Mucosa of stomach (tissue), 1 donor: ENCODE data around the gene SLC39A11.

Source experiments
- H3K27me3 ChIP-seq: one replicate; pipeline ENCODE4 v1.7.0; 2013; ENCODE audit warnings: mild to moderate bottlenecking, low read length; ENCODE audit not compliant: control insufficient read depth, insufficient read depth
- H3K36me3 ChIP-seq: one replicate; pipeline ENCODE4 v1.7.0; 2013; ENCODE audit warnings: low read length; ENCODE audit not compliant: control insufficient read depth, insufficient read depth
- H3K4me1 ChIP-seq: one replicate; pipeline ENCODE4 v1.7.0; 2013; ENCODE audit warnings: mild to moderate bottlenecking, low read length; ENCODE audit not compliant: control insufficient read depth, insufficient read depth
- H3K4me3 ChIP-seq: one replicate; pipeline ENCODE4 v1.7.0; 2013; ENCODE audit warnings: low read length
- H3K9ac ChIP-seq: one replicate; pipeline ENCODE4 v1.7.0; 2013; ENCODE audit warnings: mild to moderate bottlenecking, low read length, moderate library complexity
- H3K9me3 ChIP-seq: one replicate; pipeline ENCODE4 v1.7.0; 2013; ENCODE audit warnings: mild to moderate bottlenecking, low read length, moderate library complexity; ENCODE audit not compliant: control insufficient read depth
- donor health status: Pancreatic carcinoma.

SLC39A11 gene

DNA sequence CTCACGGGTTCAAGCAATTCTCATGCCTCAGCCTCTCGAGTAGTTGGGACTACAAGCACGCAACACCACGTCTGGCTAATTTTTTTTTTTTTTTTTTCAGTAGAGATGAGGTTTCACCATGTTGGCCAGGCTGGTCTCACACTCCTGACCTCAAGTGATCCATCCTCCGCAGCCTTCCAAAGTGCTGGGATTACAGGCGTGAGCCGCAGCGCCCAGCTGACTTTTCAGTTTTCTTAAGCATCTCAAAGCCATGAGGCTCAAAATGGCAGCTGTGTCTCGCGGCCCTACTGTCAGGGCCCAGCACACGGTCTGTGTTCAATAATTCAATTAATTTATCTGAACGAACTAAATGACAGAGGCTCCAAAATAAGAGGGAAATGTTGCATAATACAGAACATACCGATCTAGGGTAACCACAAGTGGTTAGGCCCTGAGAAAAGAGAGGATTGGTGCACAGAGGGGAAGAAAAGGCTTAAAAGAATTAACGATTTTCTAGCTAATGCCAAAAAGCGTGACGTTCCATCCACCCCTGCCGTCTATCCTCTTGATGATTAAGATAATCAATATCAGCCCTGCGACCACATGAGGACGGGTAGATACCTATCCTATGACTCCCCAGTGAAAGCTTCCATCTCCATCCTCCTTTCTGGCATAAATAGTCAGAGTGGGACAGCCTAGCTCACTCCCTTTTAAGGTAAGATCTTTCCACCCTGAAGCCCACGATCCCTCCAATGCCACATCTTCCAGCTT lies 136.9 kb downstream of the SLC39A11 start:
- Histone ChIP-seq H3K9me3 (no peaks in the 10 kb centered on the region), H3K4me3 (no peak overlapping the region), H3K4me1 (no peaks in the 10 kb centered on the region), H3K9ac (no peak overlapping the region), H3K27me3 (no peaks in the 10 kb centered on the region), H3K36me3 (no peaks in the 10 kb centered on the region)

GRCh38 chr17:72954579-72954978 lies 137.9 kb downstream of the SLC39A11 start:
- Histone ChIP-seq H3K9ac (no peak overlapping the region), H3K4me3 (no peak overlapping the region), H3K36me3 (no peaks in the 10 kb centered on the region), H3K4me1 (no peaks in the 10 kb centered on the region), H3K9me3 (no peaks in the 10 kb centered on the region), H3K27me3 (no peaks in the 10 kb centered on the region)

GRCh38 chr17:72953621-72954020 lies 138.9 kb downstream of the SLC39A11 start:
- no peaks in the 10 kb centered on the region for H3K36me3 ChIP-seq

DNA sequence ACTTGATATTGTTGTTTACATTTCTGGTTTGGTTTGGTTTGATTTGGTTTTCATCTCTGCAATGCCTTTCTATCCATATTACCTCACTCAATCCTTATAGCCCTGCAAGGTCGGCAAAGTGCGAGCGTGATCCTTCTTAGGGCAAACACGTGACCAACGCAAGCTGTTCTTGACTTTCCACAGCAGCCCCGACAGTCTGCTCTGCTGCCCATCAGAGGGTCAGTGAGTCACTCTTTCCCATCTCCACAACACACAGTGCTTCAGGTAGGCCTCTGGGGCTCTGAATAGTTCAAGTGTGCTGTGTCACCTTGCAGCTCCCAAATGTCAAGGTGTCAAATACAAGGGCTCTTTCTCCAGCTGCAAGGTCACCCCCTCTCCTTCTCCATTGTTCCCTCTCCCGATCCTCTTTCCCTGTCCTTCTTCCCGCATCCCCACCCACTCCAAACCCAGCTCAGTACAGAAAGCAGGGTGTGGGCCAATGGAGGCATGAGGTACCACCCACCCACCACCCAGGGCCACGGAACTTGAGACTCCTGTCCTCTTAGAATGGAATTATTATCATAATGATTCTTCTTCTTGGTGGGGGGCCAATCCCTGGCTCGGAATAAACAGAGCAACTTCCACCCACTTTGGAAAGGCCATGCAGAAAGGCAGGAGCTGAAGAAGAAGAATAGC lies 139.7 kb downstream of the SLC39A11 start:
- Histone ChIP-seq H3K9me3 (no peaks in the 10 kb centered on the region), H3K4me3 (no peak overlapping the region), H3K4me1 (no peaks in the 10 kb centered on the region), H3K27me3 (no peaks in the 10 kb centered on the region), H3K36me3 (no peaks in the 10 kb centered on the region), H3K9ac (no peak overlapping the region)

More at GRCh38 chr17:72953621-72954020, 138.9 kb downstream of the SLC39A11 start:
- Histone ChIP-seq H3K4me1 (no peaks in the 10 kb centered on the region), H3K4me3 (no peak overlapping the region), H3K9ac (no peak overlapping the region), H3K27me3 (no peaks in the 10 kb centered on the region), H3K9me3 (no peaks in the 10 kb centered on the region)

DNA sequence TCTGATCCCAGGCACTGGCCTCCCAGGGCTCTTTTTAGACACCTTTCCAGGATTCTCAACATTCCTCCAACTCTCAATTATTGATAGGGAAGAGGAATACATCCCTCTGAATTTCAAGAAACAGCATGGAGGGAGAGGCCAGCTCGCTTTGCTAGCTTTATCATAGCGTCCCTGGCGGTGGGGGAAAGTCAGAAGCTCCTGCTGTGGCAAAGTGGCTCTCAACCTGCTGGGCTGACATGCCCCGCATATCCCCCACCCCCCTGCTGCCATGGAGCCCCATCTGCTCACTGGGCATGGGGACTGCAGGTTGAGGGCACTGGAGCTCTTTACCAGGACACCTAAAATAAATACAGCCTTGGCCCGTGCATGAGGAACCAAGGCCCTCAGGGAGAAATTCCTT lies 140.3 kb downstream of the SLC39A11 start:
- Histone ChIP-seq H3K9ac (no peak overlapping the region), H3K4me1 (no peaks in the 10 kb centered on the region), H3K4me3 (no peak overlapping the region), H3K36me3 (no peaks in the 10 kb centered on the region), H3K9me3 (no peaks in the 10 kb centered on the region), H3K27me3 (no peaks in the 10 kb centered on the region)

GRCh38 chr17:72950242-72950931 lies 142.1 kb downstream of the SLC39A11 start:
- Histone ChIP-seq H3K27me3 (no peaks in the 10 kb centered on the region), H3K9me3 (no peaks in the 10 kb centered on the region), H3K4me1 (no peaks in the 10 kb centered on the region), H3K4me3 (no peak overlapping the region), H3K36me3 (no peaks in the 10 kb centered on the region), H3K9ac (no peak overlapping the region)

DNA sequence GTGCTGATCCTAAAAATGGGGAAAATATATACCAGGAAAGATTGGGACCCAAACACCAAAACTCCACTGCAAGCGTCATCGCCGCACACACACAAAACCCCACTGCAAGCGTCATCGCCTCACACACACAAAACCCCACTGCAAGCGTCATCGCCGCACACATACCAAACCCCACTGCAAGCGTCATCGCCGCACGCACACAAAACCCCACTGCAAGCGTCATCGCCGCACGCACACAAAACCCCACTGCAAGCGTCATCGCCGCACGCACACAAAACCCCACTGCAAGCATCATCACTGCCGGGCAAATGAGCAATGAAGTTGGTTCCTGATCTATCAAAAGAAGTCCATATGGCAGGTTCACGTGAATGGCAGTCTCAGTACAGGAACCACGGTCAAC lies 144.4 kb downstream of the SLC39A11 start:
- H3K4me3 ChIP-seq, result no peak overlapping the region
- no peaks in the 10 kb centered on the region for H3K9me3 ChIP-seq
- no peaks in the 10 kb centered on the region for H3K36me3 ChIP-seq
- no peaks in the 10 kb centered on the region for H3K4me1 ChIP-seq
- no peaks in the 10 kb centered on the region for H3K27me3 ChIP-seq
- no peak overlapping the region for H3K9ac ChIP-seq

DNA sequence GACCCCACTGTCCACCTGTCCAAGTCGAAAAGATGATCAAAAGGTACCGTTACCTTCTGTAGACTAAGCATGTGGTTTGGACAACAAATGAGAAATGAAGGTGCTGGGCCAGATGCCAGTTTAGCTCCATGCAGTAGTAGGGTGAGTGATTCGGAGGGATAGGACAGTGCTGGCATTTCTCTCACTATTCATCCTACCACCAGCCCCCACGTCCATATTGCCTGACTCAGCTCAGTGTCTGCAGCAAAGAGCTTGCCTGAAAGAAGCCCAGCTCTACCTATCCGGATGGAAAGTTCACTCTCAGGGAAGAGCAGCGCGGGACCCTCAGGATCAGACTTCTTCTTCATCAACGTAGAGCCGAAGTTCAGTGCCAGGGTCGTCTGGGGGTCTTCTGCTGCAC lies 145.0 kb downstream of the SLC39A11 start:
- H3K4me3 ChIP-seq, result no peak overlapping the region
- H3K9ac ChIP-seq, result no peak overlapping the region
- H3K36me3 ChIP-seq, result no peaks in the 10 kb centered on the region
- H3K27me3 ChIP-seq, result no peaks in the 10 kb centered on the region
- H3K9me3 ChIP-seq, result no peaks in the 10 kb centered on the region
- no peaks in the 10 kb centered on the region for H3K4me1 ChIP-seq

DNA sequence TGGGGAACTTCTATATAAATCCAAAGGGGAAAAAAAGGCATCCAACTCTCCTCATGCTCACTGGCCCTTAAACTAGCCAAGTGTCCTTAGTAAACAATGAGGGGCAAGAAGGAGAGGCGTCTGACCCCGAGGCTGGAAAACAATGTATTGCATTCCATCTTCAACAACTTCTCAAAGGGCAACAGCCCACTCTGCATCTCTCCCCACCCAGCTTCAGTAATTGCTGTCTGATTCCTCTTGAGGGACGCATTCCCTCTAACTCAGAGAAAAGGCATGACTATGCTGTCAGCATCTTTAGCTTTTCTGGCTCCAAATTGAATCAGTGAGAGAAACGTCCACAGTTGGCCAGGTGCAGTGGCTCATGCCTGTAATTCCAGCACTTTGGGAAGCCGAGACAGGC lies 145.8 kb downstream of the SLC39A11 start:
- Histone ChIP-seq H3K36me3 (no peaks in the 10 kb centered on the region), H3K27me3 (no peaks in the 10 kb centered on the region), H3K9me3 (no peaks in the 10 kb centered on the region), H3K9ac (no peak overlapping the region), H3K4me1 (no peaks in the 10 kb centered on the region), H3K4me3 (no peak overlapping the region)

GRCh38 chr17:72946156-72946555 lies 146.3 kb downstream of the SLC39A11 start:
- no peak overlapping the region for H3K9ac ChIP-seq
- no peaks in the 10 kb centered on the region for H3K9me3 ChIP-seq
- no peaks in the 10 kb centered on the region for H3K27me3 ChIP-seq
- H3K4me1 ChIP-seq, result no peaks in the 10 kb centered on the region
- H3K36me3 ChIP-seq, result no peaks in the 10 kb centered on the region
- no peak overlapping the region for H3K4me3 ChIP-seq

DNA sequence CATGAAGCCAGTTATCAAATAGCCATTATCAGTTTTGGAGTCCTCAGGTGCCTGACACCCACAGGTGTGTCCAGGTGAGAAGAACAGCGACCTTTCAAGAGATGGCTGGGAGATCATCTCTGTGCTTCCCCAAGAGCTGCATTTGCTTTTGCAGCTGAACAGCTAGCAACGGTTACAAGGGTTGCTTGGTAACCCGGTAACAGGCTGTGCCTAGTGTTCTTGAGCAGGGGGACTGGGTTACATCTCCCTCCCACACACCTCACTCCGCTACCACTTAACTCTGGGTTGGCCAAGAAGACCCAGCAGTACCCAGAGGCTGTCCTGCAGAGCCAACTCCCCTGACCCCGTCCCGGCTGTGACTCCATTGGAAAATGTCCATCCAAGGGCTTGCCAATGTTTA lies 147.0 kb downstream of the SLC39A11 start:
- Histone ChIP-seq H3K9me3 (no peaks in the 10 kb centered on the region), H3K36me3 (no peaks in the 10 kb centered on the region), H3K4me1 (no peaks in the 10 kb centered on the region), H3K9ac (no peak overlapping the region), H3K27me3 (no peaks in the 10 kb centered on the region), H3K4me3 (no peak overlapping the region)
